HG02798 (cell line): Measurements from ENCODE around the gene GRB2.
A peak's percentile ranks its signal among the peaks of the same experiment; 100 is the strongest.
"Not testable (repeated sequence)": the region's sequence is repeated elsewhere in the genome, so short reads cannot be mapped to it uniquely, and the experiment has no call there.

Experiments
- ATAC-seq: cut with Tn5 transposase; IDR thresholded peaks from one replicate; pipeline ENCODE4 v1.9.1; 2021; ENCODE audit warnings: mild to moderate bottlenecking; ENCODE audit not compliant: unreplicated experiment, poor library complexity

The GRB2 gene

DNA sequence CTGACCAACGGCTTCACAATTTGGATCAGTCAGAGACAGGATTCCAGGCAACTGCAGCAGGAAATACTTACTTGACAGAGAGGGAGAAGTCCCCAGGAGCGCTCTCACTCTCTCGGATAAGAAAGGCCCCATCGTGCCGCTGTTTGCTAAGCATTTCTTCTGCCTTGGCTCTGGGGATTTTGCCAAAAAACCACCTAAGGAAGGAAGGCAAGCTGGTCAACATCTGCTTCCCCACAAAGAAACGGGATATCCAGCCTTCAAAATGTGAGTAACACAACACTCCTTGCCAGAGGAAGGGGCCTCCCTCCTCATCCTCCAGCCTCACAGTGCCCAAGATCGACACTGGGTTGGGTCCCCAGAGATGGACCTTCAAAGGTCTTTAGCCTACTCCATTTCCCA, 79.7 kb downstream of the GRB2 start:
- ATAC-seq, result no peak

DNA sequence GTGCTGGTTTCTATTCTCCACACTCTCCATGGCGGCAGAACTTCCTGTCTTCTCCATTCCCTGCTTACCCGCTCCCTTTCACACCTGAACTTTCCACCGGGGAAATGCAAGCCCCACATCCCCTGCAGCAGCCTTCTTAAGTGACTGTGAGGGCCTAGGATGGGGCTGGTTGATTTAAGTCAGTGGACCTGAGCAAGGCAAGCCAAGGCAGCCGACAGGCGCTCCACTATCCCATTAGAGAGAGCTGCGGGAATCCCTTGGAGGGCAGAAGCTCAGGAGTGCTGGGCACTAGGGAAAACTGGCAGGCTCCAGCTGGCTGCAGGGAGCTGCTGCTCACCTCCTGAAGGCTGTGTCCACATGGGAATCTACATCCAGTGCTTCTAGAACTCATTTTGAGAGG, 80.1 kb downstream of the GRB2 start:
- ATAC-seq, result no peak

DNA sequence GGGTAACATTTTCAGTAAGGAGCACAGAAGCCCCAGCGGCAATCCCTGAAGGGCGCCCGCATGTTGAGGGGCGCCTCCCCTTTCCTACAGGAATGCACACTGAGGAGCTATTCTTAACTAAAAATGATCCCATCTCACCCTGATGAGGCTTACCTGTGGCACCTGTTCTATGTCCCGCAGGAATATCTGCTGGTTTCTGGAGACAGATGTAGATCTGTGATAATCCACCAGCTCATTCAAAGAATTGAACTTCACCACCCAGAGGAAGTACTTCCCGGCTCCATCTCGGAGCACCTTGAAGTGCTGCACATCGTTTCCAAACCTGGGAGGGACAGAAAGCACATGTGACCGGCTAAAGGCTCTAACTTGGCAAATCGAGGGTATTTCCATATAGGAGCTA, 84.0 kb downstream of the GRB2 start:
- ATAC-seq, result no peak

DNA sequence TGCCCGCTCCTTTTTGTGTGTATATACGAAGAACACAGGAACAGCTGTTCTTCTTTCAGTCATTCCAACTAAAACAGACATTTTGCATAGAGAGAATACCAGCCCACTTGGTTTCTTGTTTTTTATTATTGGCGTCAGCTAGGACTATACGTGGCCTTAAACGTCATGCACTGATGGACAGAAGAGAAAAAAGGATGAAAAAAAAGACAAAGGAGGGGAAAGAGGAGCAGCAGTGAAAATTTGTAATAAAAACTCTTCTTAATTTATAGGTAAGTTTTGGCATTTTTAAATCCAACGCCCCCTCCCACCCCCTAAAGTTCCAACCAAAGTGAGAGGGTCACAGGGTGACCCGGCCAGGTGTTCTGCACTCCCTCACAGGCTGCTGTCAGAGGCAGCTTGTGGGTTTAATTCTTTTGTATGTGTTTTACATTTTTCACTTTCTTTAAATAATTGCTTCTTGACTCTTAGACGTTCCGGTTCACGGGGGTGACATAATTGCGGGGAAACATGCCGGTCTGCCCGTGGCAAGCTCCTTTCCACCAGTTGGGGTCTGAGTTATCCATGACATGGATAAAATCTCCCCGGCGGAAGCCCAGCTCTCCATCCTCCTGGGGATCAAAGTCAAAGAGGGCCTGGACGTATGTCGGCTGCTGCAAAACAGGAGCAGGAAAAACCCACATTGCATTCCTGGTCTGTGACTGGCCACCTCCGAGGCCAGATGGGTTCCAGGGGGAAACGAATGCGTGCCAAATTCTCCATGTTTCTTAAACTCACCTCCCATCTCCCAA, 85.4 kb downstream of the GRB2 start:
- peak; percentile 61 for ATAC-seq

DNA sequence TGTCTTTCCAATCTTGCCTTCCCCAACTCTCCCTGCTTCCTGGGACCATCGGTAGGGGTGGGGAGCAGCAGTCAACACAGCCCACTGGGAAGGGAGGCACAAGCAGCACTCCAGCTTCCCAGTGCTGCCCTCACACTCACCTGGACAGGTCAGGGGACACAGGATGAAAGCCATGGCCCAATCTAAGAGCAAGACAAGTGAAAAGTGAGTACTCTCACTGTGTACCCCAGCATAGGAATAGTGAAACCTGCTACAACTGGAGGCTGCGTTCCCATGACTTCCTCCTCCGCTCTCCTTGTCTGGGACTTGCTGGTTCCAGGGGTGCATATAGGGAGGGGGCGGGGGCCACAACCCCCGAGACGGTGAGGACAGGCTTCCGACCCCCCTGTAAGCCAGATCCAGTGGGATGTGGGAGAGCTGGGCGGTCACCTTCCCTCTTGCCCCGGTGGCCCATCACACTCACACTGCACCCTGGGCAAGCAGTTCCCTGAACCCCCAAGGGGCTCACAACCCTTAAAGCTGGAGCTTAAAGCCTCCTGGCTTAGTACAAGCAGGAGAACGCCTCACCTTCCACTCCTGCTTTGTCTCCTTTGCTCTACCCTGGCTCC, 86.8 kb downstream of the GRB2 start:
- no peak for ATAC-seq

DNA sequence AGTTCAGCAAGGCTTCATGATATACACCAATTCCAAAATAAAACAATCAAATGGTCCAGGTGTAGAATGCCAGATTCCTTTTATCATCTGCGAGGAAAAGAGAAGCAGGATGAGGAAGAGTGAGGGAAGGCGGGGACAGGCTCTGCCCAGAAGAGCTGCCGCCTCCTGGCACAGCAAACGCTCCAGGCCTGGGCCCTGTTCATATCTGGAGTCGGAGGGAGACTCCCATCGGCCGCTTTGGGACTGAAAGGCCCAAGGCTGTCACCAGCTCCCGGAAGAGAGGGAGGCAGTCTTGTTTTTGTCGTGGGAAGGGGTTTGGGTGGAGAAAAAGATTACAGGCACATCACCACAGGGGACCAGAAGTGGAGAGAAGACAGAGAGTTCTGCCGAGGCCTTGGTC, 87.3 kb downstream of the GRB2 start:
- ATAC-seq, result no peak

DNA sequence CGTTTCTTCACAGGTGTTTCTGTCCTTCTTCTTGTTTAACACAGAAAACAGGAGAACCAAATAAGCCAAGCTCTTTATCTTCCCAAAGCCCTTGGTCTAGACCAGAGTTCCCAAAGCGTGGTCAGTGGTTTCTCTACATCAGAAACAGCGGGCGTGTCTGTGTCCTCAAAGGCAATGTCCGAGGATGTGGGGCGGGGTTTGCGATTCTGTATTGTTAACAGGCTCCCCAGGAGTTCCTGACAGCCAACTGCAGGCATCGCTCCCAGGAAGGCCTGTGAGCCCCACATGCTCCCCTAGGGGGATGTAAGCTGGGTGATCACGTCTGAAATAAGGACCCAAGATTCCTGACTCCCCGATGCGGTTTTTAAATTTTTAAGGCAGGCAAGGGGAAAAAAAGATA, 87.8 kb downstream of the GRB2 start:
- no peak for ATAC-seq

DNA sequence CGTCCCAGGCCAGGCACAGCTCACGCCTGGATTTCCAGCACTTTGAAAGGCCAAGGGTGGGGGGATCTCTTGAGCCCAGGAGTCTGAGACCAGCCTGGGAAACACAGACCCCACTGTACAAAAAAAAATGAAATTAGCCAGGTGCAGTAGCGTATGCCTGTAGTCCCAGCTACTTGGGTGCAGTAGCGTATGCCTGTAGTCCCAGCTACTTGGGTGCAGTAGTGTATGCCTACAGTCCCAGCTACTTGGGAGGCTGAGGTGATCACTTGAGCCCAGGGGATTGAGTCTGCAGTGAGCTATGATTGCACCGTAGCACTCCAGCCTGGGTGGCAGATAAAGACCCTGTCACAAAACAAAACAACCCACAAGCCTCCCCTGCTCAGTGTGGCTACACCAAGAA, 89.2 kb downstream of the GRB2 start:
- ATAC-seq, result no peak

DNA sequence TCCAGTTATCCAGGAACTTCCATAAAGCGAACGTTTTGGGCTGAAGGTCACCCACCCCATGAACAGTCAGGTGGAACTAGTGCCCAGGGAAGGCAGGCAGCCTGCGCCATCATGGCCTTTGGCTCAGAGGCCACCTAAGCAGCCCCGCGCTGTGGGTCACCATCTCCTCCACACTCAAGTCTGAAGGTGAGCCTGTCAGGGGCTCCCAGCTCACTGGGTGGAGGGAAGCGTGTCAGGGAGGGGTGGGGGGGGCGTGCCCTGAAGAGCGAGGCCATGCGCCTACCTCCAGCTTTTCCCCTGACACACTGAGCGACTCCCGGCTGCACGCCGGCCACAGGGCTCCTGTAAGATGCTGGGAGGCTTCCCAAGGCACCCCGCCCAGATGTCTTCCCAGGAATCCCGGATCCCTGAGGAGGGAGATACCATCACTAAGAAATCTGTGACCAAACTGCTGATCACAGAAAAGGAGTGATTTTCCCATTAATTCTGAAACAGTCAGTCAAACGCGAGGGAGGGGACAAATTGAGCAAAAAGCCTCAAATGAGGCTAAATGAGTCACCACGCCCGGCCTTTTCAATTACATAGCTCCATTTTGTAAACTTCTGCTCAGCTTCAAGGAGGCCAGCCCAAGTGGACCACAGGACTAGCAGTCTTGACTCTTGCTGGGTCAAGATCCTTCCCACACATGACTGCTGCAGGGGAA, 89.8 kb downstream of the GRB2 start:
- no peak for ATAC-seq

DNA sequence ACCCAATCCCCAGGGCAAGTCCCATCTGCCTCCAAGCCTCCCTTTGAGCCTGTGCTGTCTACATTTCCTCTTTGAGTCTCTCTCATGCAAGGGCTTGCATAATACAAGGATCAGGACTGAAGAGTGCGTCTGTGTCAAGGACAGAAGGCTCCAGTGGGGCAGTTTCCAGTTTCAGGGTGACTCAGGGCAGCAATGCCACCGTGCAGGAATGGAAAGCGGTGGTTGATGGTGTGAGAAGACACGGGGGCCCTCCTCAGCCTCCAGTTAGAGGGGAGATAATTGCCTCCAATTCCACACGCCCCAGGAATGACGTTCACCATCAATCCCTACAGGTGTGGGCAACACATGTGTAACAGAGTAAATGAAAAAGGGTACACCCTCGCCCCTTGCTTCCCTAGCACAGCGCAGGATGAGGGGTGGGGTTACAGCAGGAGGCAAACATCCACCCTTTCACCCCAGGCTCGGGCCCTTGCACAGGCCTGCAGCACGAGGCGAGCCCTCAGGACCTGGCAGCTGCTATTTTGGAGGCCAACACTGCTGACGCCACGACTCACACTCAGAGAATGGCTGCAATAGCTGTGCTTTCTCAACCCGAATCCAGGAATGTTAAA, 91.4 kb downstream of the GRB2 start:
- peak; percentile 54 for ATAC-seq

DNA sequence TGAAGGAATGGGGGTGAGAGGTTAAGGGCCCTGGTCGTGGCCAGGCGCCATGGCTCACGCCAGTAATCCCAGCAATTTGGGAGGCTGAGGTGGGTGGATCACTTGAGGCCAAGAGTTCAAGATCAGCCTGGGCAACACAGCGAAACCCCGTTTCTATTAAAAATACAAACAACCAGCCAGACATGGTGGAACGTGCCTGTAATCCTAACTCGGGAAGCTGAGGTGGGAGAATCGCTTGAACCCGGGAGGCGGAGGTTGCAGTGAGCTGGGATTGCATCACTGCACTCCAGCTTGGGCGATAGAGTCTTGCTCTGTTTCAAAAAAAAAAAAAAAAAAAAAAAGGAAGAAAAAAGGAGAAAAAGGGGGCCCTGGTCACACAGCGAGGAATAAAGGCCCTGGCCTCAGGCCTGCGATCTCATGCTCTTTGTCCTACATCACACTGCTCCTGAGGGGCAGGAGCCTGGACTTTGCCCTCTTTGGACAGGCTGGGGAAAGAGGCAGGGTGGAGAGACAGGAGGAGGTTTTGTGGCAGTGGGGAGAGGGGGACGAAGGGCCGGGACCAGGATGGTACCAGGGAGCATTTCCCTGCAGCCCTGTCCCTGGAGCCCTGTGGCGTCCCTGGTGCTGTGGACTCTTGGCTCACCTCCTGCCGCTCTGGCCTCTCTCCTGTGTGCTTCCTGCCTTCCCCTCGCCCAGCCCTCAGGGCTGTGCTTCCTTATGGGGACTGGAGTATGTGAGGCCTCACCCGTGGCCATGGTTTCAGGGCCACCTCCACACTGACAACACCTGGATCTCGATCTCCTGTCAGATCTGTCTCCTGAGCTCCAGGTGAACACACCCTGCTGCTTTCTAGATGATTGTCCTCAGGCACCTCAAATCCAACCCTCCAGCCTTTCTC, 96.5 kb downstream of the GRB2 start:
- no peak for ATAC-seq

DNA sequence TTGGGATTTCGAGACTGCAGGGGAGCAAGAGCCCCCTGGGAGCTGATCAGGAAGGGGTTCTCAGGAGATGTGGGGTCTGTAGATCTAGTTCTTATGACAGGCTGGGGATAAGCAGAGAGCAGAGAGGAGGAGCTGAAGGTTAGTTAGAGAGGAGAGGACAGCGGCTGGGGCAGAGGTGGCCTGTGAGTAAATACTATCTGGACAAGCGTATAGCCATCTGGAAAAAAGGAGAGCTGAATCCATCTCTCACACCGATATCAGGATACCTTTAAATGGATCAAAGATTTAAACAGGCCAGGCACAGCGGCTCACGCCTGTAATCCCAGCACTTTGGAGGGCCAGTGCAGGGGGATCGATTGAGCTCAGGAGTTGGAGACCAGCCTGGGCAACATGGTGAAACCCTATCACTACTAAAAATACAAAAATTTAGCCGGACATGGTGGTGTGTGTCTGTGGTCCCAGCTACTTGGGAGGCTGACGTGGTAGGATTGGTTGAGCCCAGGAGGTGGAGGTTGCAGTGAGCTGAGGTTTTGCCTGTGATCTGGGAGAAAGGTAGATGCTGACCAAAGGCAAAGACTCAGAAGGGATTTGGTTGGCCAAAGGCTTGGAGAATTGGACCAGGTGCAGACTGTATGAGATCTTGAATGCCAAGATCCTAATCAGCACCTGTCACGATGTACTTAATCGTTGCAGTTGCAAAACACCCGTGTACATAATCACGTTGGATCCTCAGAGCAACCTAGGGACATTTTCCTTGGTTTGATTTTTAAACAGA, 97.3 kb downstream of the GRB2 start:
- ATAC-seq, result no peak

DNA sequence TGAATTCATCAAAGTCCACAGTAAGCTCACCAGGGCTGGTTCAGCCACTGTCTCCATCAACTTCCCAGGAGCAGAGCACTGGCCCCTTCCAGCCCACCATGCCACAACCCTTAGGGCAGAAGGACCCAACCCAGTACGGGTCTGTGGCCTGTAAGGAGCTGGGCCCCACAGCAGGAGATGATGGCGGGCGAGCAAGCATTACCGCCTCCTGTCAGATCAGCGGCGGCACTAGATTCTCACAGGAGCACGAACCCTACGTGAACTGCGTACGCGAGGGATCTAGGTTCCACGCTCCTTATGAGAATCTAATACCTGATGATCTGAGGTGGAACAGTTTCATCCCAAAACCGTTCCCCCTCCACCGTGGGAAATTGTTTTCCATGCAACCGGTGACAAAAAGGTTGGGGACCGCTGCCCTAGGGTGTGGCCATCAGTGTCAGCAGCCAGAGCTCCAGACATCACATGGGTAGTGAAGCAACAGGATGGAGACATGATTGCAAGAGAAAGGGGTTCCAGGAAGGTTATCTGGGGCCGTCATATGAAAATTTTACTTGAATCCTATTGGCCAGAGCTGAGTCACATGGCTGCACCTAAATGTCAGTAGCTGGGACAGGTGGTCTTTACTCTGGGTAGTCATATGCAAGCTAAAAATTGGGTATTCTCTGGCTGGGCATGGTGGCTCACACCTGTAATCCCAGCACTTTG, 103.8 kb downstream of the GRB2 start:
- no peak for ATAC-seq

DNA sequence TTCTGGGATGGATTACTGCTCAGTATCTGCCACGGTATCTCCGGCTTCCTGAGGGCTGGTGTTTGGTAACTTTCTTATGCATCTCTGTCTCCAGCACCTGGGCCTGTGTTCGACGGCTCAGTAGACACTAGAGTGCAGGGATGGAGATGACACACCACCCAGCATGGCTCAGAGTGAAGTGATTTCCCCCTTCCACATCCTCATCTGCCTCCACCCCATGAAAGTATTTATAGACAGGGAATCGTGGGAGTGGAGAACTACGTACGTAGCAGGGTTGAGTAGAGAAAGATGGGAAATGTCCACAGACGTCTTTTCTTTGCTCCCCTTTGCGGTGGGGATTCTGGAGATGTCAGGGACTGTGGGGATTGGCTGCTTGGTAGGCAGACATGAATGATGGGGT, 104.4 kb downstream of the GRB2 start:
- ATAC-seq, result no peak

DNA sequence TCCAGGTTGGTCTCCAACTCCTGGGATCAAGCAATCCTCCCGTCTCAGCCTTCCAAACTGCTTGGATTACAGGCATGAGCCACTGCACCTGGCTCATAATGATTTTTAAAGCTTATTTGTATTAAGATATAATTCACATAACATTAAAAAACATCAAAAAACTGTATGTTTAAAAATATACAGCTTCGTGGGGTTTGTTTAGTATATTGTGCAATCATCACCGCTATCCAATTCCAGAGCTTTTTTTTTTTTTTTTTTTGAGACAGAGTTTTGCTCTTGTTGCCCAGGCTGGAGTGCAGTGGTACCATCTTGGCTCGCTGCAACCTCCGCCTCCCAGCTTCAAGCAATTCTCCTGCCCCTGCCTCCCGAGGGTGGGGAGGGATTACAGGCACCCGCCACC, 105.2 kb downstream of the GRB2 start:
- ATAC-seq, result no peak

DNA sequence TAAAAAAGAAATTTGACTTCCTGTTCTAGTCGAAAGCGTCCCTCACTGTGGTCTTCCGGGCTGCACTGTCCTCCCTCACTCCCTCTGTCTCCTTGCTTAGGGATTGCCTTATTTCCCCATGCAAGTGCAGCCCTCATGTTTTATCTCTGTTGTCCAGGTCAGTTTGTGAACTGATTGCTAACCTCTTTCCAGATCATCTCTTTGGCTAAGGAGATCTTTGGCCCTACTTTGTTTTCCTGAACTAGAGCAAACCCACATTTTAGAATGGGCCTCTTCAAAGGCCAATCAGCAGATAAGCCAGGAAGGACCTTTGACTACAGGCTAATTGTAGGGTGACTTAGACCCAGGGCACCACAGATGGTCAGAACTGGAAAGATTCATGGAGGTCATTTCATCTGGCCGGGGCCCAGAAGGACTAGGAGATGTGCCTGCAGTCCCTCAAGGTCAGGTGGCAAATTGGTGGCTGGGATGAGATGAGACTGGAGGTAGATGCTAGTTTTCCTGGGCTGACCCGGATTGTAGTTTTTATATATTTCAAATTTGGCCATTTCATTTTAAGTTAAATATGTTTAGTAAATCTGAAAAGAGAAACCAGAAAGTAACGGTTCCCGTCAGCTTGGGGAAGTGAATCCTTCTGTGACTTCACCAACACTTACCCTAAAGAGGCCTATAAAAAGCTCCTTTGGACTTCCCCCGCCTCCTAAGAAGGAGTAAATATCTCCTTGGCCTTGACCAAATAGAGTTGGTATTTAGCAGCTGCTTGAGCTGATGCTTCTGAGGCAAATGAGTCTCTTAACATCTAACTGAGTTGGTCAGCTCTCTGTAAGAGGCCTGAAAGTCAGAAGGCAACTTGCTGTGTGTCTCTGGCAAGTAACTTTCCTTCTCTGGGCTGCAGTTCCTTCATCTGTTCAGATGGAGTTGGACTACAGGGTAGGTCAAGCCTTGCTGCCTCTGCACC, 110.0 kb downstream of the GRB2 start:
- ATAC-seq, result peak; percentile 69

DNA sequence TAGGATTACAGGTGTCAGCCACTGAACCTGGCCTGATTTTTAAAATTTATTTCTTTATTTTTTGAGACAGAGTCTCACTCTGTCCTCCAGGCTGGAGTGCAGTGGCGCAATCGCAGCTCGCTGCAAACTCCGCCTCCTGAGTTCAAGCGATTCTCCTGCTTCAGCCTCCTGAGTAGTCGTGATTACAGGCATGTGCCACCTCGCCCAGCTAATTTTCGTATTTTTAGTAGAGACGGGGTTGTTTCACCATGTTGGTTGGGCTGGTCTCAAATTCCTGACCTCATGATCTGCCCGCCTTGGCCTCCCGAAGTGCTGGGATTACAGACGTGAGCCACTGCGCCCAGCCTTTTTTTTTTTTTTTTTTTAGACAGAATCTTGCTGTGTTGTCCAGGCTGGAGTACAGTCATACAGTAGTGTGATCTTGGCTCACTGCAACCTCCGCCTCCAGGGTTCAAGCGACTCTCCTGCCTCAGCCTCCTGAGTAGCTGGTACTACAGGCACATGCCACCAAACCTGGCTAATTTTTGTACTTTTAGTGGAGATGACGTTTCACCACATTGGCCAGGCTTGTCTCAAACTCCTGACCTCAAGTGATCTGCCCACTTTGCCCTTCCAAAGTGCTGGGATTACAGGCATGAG, 112.5 kb downstream of the GRB2 start:
- not testable (repeated sequence) for ATAC-seq
